ENCODE measurements around the gene OR6X1. TPM values are rescaled to one million over a fixed set of nuclear protein-coding genes. Genes with fewer than 3 reads are reported as not detected.

The OR6X1 gene
- total RNA-seq, 1 experiment from 2014 or later: not detected

DNA sequence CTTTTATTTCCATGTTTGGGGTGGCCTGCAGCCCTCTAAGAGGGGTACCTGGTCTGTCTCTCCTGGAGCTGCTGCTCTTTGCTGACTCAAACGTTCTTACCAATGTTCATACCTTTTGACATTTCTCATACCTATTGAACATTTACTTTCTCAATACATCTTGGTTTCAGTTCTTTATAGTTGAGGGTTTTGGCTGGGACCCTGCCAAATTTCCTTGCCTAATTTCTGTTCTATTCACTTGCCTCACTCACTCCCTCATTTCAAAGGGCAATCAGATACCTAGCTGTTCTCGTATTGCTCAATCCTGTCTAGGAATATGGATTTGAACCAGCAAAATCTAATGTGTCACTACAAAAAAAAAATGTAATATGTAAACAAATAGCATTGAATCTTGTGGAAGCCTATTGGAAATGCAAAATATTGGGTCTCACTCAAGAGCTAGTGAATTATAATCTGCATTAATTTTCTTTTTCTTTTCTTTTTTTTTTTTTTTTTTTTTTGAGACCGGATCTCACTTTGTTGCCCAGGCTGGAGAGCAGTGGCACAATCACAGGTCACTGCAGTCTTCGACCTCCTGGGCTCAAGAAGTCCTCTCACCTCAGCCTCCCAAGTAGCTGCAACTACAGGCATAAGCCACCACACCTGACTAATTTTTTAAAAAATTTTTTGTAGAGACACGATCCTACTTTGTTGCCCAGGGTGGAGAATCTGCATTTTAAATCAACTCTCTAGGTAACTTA, 44.4 kb upstream of the OR6X1 start:
- Mint-ChIP-seq H3K4me1 (peaks cover 14 to 27% of the 10 kb centered on the region in 2 experiments), H3K36me3 (ENCODE audit: insufficient read depth in 1 of 3, low read depth in 3 of 3) (peaks cover 7 to 21% (median 16%) of the 10 kb centered on the region in 3 experiments), H3K27ac (no peak overlapping the region; a peak in 1 of 7 replicates), H3K4me3 (no peak overlapping the region), H3K9me3 (peaks cover 9 to 17% of the 10 kb centered on the region in 2 experiments; a peak in 4 of 5 replicates), H3K27me3 (ENCODE audit: low read depth) (no peaks in the 10 kb centered on the region)
- Histone ChIP-seq H3K27me3 (ENCODE audit: insufficient read depth, low read length) (no peaks in the 10 kb centered on the region), H3K23ac (ENCODE audit: insufficient read length, low read depth, low read length) (no peak overlapping the region), H3T11ph (ENCODE audit: low read length) (no peak overlapping the region), H3K4ac (ENCODE audit: low read depth, low read length) (no peak overlapping the region), H2BK15ac (ENCODE audit: low read depth, low read length) (no peak overlapping the region), H3K9ac (ENCODE audit: extremely low read depth, insufficient read length, low read length) (no peak overlapping the region), H3K9me3 (ENCODE audit: control insufficient read depth, low read depth, low read length) (no peaks in the 10 kb centered on the region), H3K14ac (ENCODE audit: insufficient read depth, low read length) (no peak overlapping the region), H2AFZ (ENCODE audit: low read length) (no peak overlapping the region), H3K56ac (ENCODE audit: insufficient read length, low read depth, low read length) (no peak overlapping the region), H4K8ac (replicated peaks; ENCODE audit: insufficient read length, low read depth, low read length) (no peak overlapping the region), H2BK120ac (ENCODE audit: low read depth, low read length, poor library complexity, severe bottlenecking) (no peak overlapping the region), H4K20me1 (ENCODE audit: control insufficient read depth, insufficient read depth, insufficient read length) (no peaks in the 10 kb centered on the region), H3K79me1 (ENCODE audit: insufficient read depth, low read depth, low read length, poor library complexity, severe bottlenecking) (no peaks in the 10 kb centered on the region), H2BK12ac (ENCODE audit: insufficient read length, low read depth, low read length) (no peak overlapping the region), H3K23me2 (ENCODE audit: insufficient read length, low read depth, low read length, poor library complexity, severe bottlenecking) (no peaks in the 10 kb centered on the region), H2BK20ac (ENCODE audit: low read depth, low read length, poor library complexity, severe bottlenecking) (no peak overlapping the region), H2AK5ac (ENCODE audit: insufficient read length, low read length) (no peak overlapping the region), H4K5ac (ENCODE audit: insufficient read length, low read depth, low read length) (no peak overlapping the region), H3K4me1 (ENCODE audit: insufficient read depth, low read length) (no peaks in the 10 kb centered on the region), H3K27ac (ENCODE audit: insufficient read length, low read depth, low read length) (no peak overlapping the region), H3K18ac (ENCODE audit: insufficient read length, low read depth, low read length) (no peak overlapping the region), H3K79me2 (ENCODE audit: insufficient read depth, low read length) (no peaks in the 10 kb centered on the region), H3K4me2 (ENCODE audit: insufficient read depth, insufficient read length, low read length) (no peak overlapping the region), H2BK5ac (ENCODE audit: insufficient read length, low read length) (no peak overlapping the region), H4K91ac (ENCODE audit: insufficient read length, low read depth, low read length) (no peak overlapping the region)
- TF ChIP-seq, protein P1, sequence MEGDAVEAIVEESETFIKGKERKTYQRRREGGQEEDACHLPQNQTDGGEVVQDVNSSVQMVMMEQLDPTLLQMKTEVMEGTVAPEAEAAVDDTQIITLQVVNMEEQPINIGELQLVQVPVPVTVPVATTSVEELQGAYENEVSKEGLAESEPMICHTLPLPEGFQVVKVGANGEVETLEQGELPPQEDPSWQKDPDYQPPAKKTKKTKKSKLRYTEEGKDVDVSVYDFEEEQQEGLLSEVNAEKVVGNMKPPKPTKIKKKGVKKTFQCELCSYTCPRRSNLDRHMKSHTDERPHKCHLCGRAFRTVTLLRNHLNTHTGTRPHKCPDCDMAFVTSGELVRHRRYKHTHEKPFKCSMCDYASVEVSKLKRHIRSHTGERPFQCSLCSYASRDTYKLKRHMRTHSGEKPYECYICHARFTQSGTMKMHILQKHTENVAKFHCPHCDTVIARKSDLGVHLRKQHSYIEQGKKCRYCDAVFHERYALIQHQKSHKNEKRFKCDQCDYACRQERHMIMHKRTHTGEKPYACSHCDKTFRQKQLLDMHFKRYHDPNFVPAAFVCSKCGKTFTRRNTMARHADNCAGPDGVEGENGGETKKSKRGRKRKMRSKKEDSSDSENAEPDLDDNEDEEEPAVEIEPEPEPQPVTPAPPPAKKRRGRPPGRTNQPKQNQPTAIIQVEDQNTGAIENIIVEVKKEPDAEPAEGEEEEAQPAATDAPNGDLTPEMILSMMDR (conservative IDR thresholded peaks at IDR 0.05): no peak
- DNase-seq: no peak
- WGBS (ENCODE audit: extremely low coverage, insufficient read length, low lambda C conversion rate): no CpG with 5 or more reads among the region's 5 CpGs
